ENCODE data around the gene NDUFA11. TPM values are rescaled to one million over a fixed set of nuclear protein-coding genes. Genes with fewer than 3 reads are reported as not detected.

Gene NDUFA11
- total and polyA plus RNA-seq, 2 of the 13 experiments (the other 11 are each of a cell fraction or from before 2014, with no cell fraction given): 286 to 378 TPM

DNA sequence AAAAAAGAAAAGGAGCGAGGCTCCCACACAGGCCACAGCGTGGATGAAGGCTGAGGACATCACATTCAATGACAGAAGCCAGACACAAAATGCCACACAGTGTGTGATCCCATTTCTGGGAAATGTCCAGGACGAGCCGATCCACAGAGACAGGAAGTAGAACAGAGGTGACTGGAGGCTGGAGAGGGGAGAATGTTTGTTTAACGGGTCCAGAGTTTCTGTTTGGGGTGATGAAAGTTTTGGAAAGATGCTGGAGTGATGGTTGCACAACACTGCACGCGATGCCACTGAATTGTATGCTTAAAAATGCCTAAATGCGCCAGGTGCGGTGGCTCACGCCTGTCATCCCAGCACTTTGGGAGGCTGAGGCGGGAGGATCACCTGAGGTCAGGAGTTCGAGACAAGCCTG lies 32.6 kb downstream of the NDUFA11 start (continued):
- TF ChIP-seq ZNF333 (CRISPR knock-in tag; IDR thresholded peaks at IDR 0.05; ENCODE audit: borderline replicate concordance) (no peak), ZFP36L1 (CRISPR knock-in tag; IDR thresholded peaks at IDR 0.05) (no peak; the same call in 1 of the 2 replicates), MTA3 (CRISPR knock-in tag; IDR thresholded peaks at IDR 0.05) (no peak), PHF20 (CRISPR knock-in tag; IDR thresholded peaks at IDR 0.05) (no peak), FOXC1 (CRISPR knock-in tag; IDR thresholded peaks at IDR 0.05; ENCODE audit: borderline replicate concordance) (no peak), HMG20A (CRISPR knock-in tag; IDR thresholded peaks at IDR 0.05; ENCODE audit: borderline replicate concordance) (peak; percentile 90), ZNF451 (CRISPR knock-in tag; IDR thresholded peaks at IDR 0.05) (0 out of 2 replicates have a peak, but pooled peaks have one; percentile 45), IKZF4 (CRISPR knock-in tag; IDR thresholded peaks at IDR 0.05; ENCODE audit: borderline replicate concordance, low read depth, not compliant biosample characterization) (no peak), ZSCAN30 (CRISPR knock-in tag; IDR thresholded peaks at IDR 0.05) (no peak), NKX3-1 (CRISPR knock-in tag; IDR thresholded peaks at IDR 0.05) (0 out of 2 replicates have a peak, but pooled peaks have one; percentile 71), HNRNPH1 (optimal IDR thresholded peaks at IDR 0.05; ENCODE audit: low read depth, low read length) (no peak), ZFP62 (CRISPR knock-in tag; IDR thresholded peaks at IDR 0.05) (no peak), GABPB1 (CRISPR knock-in tag; IDR thresholded peaks at IDR 0.05) (peak; percentile 70), DMAP1 (CRISPR knock-in tag; IDR thresholded peaks at IDR 0.05) (peak; percentile 61; the same call in 1 of the 2 replicates), CBX2 (IDR thresholded peaks at IDR 0.05; ENCODE audit: low read depth, low read length) (no peak), CBX2 (CRISPR knock-in tag; IDR thresholded peaks at IDR 0.05; ENCODE audit: low read depth) (no peak), NFRKB (IDR thresholded peaks at IDR 0.05) (no peak), AKAP8 (CRISPR knock-in tag; IDR thresholded peaks at IDR 0.05) (peak; percentile 89), MAFK (conservative IDR thresholded peaks at IDR 0.05 in 1 of 2, IDR thresholded peaks at IDR 0.05 in 1 of 2; ENCODE audit: low read length in 2 of 2) (no peak), ZNF124 (CRISPR knock-in tag; IDR thresholded peaks at IDR 0.05) (peak; percentile 94), MLXIP (CRISPR knock-in tag; IDR thresholded peaks at IDR 0.05; ENCODE audit: borderline replicate concordance) (no peak; the same call in 1 of the 2 replicates), FOXA3 (CRISPR knock-in tag; IDR thresholded peaks at IDR 0.05) (peak; percentile 98), FOSL2 (CRISPR knock-in tag; IDR thresholded peaks at IDR 0.05) (peak; percentile 89), ZNF800 (CRISPR knock-in tag; IDR thresholded peaks at IDR 0.05) (no peak)
- TF ChIP-seq, protein P1, sequence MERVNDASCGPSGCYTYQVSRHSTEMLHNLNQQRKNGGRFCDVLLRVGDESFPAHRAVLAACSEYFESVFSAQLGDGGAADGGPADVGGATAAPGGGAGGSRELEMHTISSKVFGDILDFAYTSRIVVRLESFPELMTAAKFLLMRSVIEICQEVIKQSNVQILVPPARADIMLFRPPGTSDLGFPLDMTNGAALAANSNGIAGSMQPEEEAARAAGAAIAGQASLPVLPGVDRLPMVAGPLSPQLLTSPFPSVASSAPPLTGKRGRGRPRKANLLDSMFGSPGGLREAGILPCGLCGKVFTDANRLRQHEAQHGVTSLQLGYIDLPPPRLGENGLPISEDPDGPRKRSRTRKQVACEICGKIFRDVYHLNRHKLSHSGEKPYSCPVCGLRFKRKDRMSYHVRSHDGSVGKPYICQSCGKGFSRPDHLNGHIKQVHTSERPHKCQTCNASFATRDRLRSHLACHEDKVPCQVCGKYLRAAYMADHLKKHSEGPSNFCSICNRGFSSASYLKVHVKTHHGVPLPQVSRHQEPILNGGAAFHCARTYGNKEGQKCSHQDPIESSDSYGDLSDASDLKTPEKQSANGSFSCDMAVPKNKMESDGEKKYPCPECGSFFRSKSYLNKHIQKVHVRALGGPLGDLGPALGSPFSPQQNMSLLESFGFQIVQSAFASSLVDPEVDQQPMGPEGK (CRISPR knock-in tag; IDR thresholded peaks at IDR 0.05): peak; percentile 90
- TF ChIP-seq, protein P2, sequence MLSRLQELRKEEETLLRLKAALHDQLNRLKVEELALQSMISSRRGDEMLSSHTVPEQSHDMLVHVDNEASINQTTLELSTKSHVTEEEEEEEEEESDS (CRISPR knock-in tag; IDR thresholded peaks at IDR 0.05; ENCODE audit: borderline replicate concordance): no peak
